ENCODE results near the gene PAQR9.

PAQR9 gene

GRCh38 chr3:142914286-142914811 is 49.1 kb downstream of the PAQR9 start:
- DNase-seq, result no peak

GRCh38 chr3:142913432-142913831 is 50.0 kb downstream of the PAQR9 start:
- no peak for DNase-seq

- no peak for DNase-seq
These were observed 50.9 kb downstream of the PAQR9 start for GRCh38 chr3:142912402-142913172.

Data from stimulated activated CD4-positive, alpha-beta T cell treated with anti-CD3 and anti-CD28 coated beads, Interleukin-2, amount 100 ng/mL, for 24 hours (primary cell).